SH-SY5Y (cell line): Measurements from ENCODE around the gene GDAP1L1.

Experiments used
- GATA2 ChIP-seq: IDR thresholded peaks from 2 replicates; pipeline ENCODE4 v1.6.1; 2011; ENCODE audit warnings: mild to moderate bottlenecking, low read depth, low read length
- GATA3 ChIP-seq: IDR thresholded peaks from 2 replicates; pipeline ENCODE4 v1.6.1; 2011; ENCODE audit warnings: low read depth, mild to moderate bottlenecking, low read length, moderate library complexity

GRCh38 chr20:44204156-44204831 is 42.8 kb upstream of the GDAP1L1 start:
- no peak for TF ChIP-seq GATA2
- no peak for TF ChIP-seq GATA3
